A673 (cell line): ENCODE measurements around the gene HPCA. TPM values are rescaled to one million over a fixed set of nuclear protein-coding genes. Genes with fewer than 3 reads are reported as not detected.

ENCODE experiments used
- BruUV-seq: library from RNA; stranded (reverse); fragments of 400-500 nt; replicated peaks from 2 replicates; lab custom pipeline; 2021; lab: Mats Ljungman, UMichigan
- CTCF ChIA-PET: fragments of 300-600 bp; sonication (Branson Sonifier 250); formaldehyde crosslinking; loops from one replicate; lab custom pipeline; 2022; ENCODE audit warnings: antibody characterized with exemption; lab: Charles Lee
- POLR2A ChIA-PET: fragments of 300-600 bp; sonication (Branson Sonifier 250); formaldehyde crosslinking; loops from one replicate; lab custom pipeline; 2022; ENCODE audit warnings: antibody characterized with exemption; ENCODE audit not compliant: low non-redundant PET; lab: Charles Lee
- DNase-seq: peaks from one replicate; pipeline ENCODE4 v3.0.0-alpha.2; 2015; ENCODE audit warnings: low spot score
- H3K27ac ChIP-seq: fragments of 200-600 bp; sonication (generic); 2 replicates; pipeline ENCODE4 v1.5.1; 2016; ENCODE audit warnings: mixed run types, low read depth, mild to moderate bottlenecking, mixed read lengths, antibody characterized with exemption, low read length; ENCODE audit not compliant: poor library complexity, severe bottlenecking
- H3K27me3 ChIP-seq: fragments of 200-600 bp; sonication (generic); replicated peaks from 2 replicates; pipeline ENCODE4 v1.6.1; 2017; ENCODE audit warnings: mixed run types, low read depth, mild to moderate bottlenecking, mixed read lengths, antibody characterized with exemption, low read length; ENCODE audit not compliant: insufficient read depth, poor library complexity
- H3K36me3 ChIP-seq: fragments of 200-600 bp; sonication (generic); 2 replicates; pipeline ENCODE4 v1.6.1; 2016; ENCODE audit warnings: mixed run types, mild to moderate bottlenecking, mixed read lengths, antibody characterized with exemption, low read length; ENCODE audit not compliant: insufficient read depth, poor library complexity, severe bottlenecking
- H3K4me1 ChIP-seq: fragments of 200-600 bp; sonication (generic); 2 replicates; pipeline ENCODE4 v1.6.1; 2017; ENCODE audit warnings: mixed run types, mild to moderate bottlenecking, mixed read lengths, antibody characterized with exemption, low read length; ENCODE audit not compliant: insufficient read depth, poor library complexity, severe bottlenecking
- H3K4me3 ChIP-seq: fragments of 200-600 bp; sonication (generic); 2 replicates; pipeline ENCODE4 v1.5.1; 2016; ENCODE audit warnings: low read depth, mixed run types, mild to moderate bottlenecking, mixed read lengths, low read length; ENCODE audit not compliant: poor library complexity, severe bottlenecking
- H3K9me3 ChIP-seq: fragments of 200-600 bp; sonication (generic); 2 replicates; pipeline ENCODE4 v1.6.1; 2016; ENCODE audit warnings: mixed run types, low read depth, mild to moderate bottlenecking, mixed read lengths, antibody characterized with exemption, low read length; ENCODE audit not compliant: poor library complexity, severe bottlenecking
- CTCF ChIP-seq: fragments of 300-800, 200-600 bp; sonication (generic); conservative IDR thresholded peaks from 2 replicates; pipeline ENCODE4 v1.5.1; 2017; ENCODE audit warnings: low read depth, mild to moderate bottlenecking, antibody characterized with exemption, low read length, moderate library complexity, mixed read lengths
- EZH2 ChIP-seq: fragments of 200-600 bp; sonication (generic); IDR thresholded peaks from 2 replicates; pipeline ENCODE4 v1.6.1; 2017; ENCODE audit warnings: borderline replicate concordance, low read depth, mild to moderate bottlenecking, mixed read lengths, antibody characterized with exemption, low read length; ENCODE audit not compliant: poor library complexity, severe bottlenecking
- intact Hi-C: fragments of 100-400 bp; cut with micrococcal nuclease; formaldehyde crosslinking; loops from one replicate; pipeline ENCODE4 v1.10.0; 2022; ENCODE audit not compliant: unreplicated experiment
- total RNA-seq: library from RNA; stranded (reverse); gene quantifications from 2 replicates; pipeline ENCODE4 v1.2.3, GENCODE V29; 2021

The HPCA gene
- total RNA-seq, 1 experiment from 2014 or later, result 0.69 TPM

GRCh38 chr1:32860566-32860965 is 25.7 kb upstream of the HPCA start:
- Histone ChIP-seq H3K9me3 (no peaks in the 10 kb centered on the region), H3K4me3 (no peak overlapping the region), H3K27ac (no peak overlapping the region), H3K27me3 (no peaks in the 10 kb centered on the region), H3K4me1 (no peaks in the 10 kb centered on the region), H3K36me3 (peaks cover 18% of the 10 kb centered on the region)
- POLR2A ChIA-PET, result no interaction called here
- CTCF ChIA-PET, result no interaction called here
- intact Hi-C loops, result no loop called here
- no TSS peak for BruUV-seq
- TF ChIP-seq CTCF (no peak), EZH2 (no peak)
- no peak for DNase-seq

GRCh38 chr1:32861904-32862695 is 24.2 kb upstream of the HPCA start:
- no peak for DNase-seq
- Histone ChIP-seq H3K36me3 (peaks cover 13% of the 10 kb centered on the region), H3K9me3 (no peaks in the 10 kb centered on the region), H3K27me3 (no peaks in the 10 kb centered on the region), H3K27ac (no peak overlapping the region), H3K4me3 (no peak overlapping the region), H3K4me1 (no peaks in the 10 kb centered on the region)
- CTCF ChIA-PET, result no interaction called here
- no peak for TF ChIP-seq EZH2
- no peak for TF ChIP-seq CTCF
- POLR2A ChIA-PET, result no interaction called here
- no TSS peak for BruUV-seq
- intact Hi-C loops, result no loop called here

- Histone ChIP-seq H3K4me1 (no peaks in the 10 kb centered on the region), H3K36me3 (peaks cover 8% of the 10 kb centered on the region), H3K27me3 (no peaks in the 10 kb centered on the region), H3K4me3 (no peak overlapping the region), H3K27ac (no peak overlapping the region), H3K9me3 (no peaks in the 10 kb centered on the region)
- intact Hi-C loops, result no loop called here
- ChIA-PET POLR2A (no interaction called here), CTCF (no interaction called here)
- TF ChIP-seq EZH2 (no peak), CTCF (no peak)
- BruUV-seq, result no TSS peak
- DNase-seq, result no peak
Observed at GRCh38 chr1:32863218-32863880, 22.9 kb upstream of the HPCA start.
